ENCODE data around the gene PRDM2.

GRCh38 chr1:13778431-13778830, 78.4 kb downstream of the PRDM2 start:
- TF ChIP-seq CTCF (optimal IDR thresholded peaks at IDR 0.05 in 1 of 3, IDR thresholded peaks at IDR 0.05 in 1 of 3, conservative IDR thresholded peaks at IDR 0.05 in 1 of 3; ENCODE audit: extremely low read depth in 1 of 3, insufficient read depth in 2 of 3, low read length in 3 of 3) (no peak), EZH2 (IDR thresholded peaks at IDR 0.05; ENCODE audit: low read length) (no peak)

Measured in keratinocyte (primary cell).